GM12878 (cell line): ENCODE measurements around the gene PNPLA8. TPM values are rescaled to one million over a fixed set of nuclear protein-coding genes. Genes with fewer than 3 reads are reported as not detected.

Source experiments
- BHLHE40 ChIP-seq, 2 experiments: fragments of 450-650 bp in 1 of 2; IDR thresholded peaks; 2 replicates each; pipeline ENCODE4 v1.6.1; 2011 to 2017; ENCODE audit warnings: low read depth in 2 of 2, borderline replicate concordance in 1 of 2, improper control_type of control experiment in 1 of 2, low read length in 1 of 2, mild to moderate bottlenecking in 1 of 2
- FOXM1 ChIP-seq: IDR thresholded peaks from 2 replicates; pipeline ENCODE4 v1.6.1; 2012; ENCODE audit warnings: low read depth, mild to moderate bottlenecking, inconsistent platforms, low read length, moderate library complexity
- HDAC2 ChIP-seq: fragments of 200-600 bp; sonication (generic); IDR thresholded peaks from 2 replicates; pipeline ENCODE4 v1.6.1; 2017
- IKZF1 ChIP-seq: fragments of 450-650 bp; conservative IDR thresholded peaks from 2 replicates; pipeline ENCODE4 v1.6.1; 2017; ENCODE audit warnings: antibody characterized with exemption, mild to moderate bottlenecking
- NFXL1 ChIP-seq: fragments of 450-650 bp; IDR thresholded peaks from 2 replicates; pipeline ENCODE4 v1.6.1; 2017; ENCODE audit warnings: antibody characterized with exemption, mild to moderate bottlenecking, borderline replicate concordance
- NFYA ChIP-seq: IDR thresholded peaks from 2 replicates; pipeline ENCODE4 v1.6.1; 2011; ENCODE audit warnings: low read depth, mild to moderate bottlenecking, low read length, improper control_type of control experiment, borderline replicate concordance
- SKIL ChIP-seq: fragments of 450-650 bp; IDR thresholded peaks from 2 replicates; pipeline ENCODE4 v1.6.1; 2017; ENCODE audit warnings: mild to moderate bottlenecking, low read depth, inconsistent platforms; ENCODE audit not compliant: poor library complexity, severe bottlenecking
- SMAD1 ChIP-seq: fragments of 450-650 bp; IDR thresholded peaks from 2 replicates; pipeline ENCODE4 v1.6.1; 2018; ENCODE audit warnings: mild to moderate bottlenecking, low read depth; ENCODE audit not compliant: partially characterized antibody
- SMARCA5 ChIP-seq: fragments of 450-650 bp; IDR thresholded peaks from 2 replicates; pipeline ENCODE4 v1.6.1; 2017; ENCODE audit warnings: mild to moderate bottlenecking
- polyA plus RNA-seq, 11 experiments: library from polyadenylated mRNA; depleted of rRNA in 4 of 11; unstranded in 6 of 11; stranded (reverse) in 5 of 11; fragments of >200 nt; fragmentation: Nextera tagmentation in 4 of 11; fragmentation: Illumina TruSeq in 1 of 11; extraction: Ambion mirVana in 4 of 11; extraction: Trizol in 1 of 11; gene quantifications; 1 replicate in 1 of 11; 2 replicates in 10 of 11; pipeline versions ENCODE4 v1.2.1 to v1.2.3, GENCODE V29; 2011 to 2016; ENCODE audit warnings: inconsistent platforms in 2 of 11, missing spikeins in 2 of 11, low read depth in 1 of 11
- total RNA-seq, 4 experiments: library from RNA; depleted of rRNA in 3 of 4; stranded (reverse); fragments of >200 nt in 3 of 4; fragmentation: Illumina TruSeq in 1 of 4; extraction: Trizol in 1 of 4; gene quantifications; 2 replicates each; pipeline versions ENCODE4 v1.2.1 to v1.2.3, GENCODE V29; 2013 to 2021
- TF ChIP-seq, protein P1 (sequence below): fragments of 450-650 bp; IDR thresholded peaks from 2 replicates; pipeline ENCODE4 v1.6.1; 2017; ENCODE audit warnings: mild to moderate bottlenecking, moderate library complexity

PNPLA8 gene
- total and polyA plus RNA-seq, 10 of the 15 experiments (the other 5 are each of a cell fraction or from before 2014, with no cell fraction given): 8.0 to 16.3 (median 12.2) TPM

- TF ChIP-seq SKIL (no peak), HDAC2 (no peak), FOXM1 (no peak), IKZF1 (no peak), SMARCA5 (no peak), SMAD1 (no peak), NFYA (no peak), NFXL1 (no peak), BHLHE40 (IDR thresholded peaks at IDR 0.05; ENCODE audit: borderline replicate concordance in 1 of 2, low read depth in 2 of 2, low read length in 1 of 2) (no peak)
- TF ChIP-seq, protein P1, sequence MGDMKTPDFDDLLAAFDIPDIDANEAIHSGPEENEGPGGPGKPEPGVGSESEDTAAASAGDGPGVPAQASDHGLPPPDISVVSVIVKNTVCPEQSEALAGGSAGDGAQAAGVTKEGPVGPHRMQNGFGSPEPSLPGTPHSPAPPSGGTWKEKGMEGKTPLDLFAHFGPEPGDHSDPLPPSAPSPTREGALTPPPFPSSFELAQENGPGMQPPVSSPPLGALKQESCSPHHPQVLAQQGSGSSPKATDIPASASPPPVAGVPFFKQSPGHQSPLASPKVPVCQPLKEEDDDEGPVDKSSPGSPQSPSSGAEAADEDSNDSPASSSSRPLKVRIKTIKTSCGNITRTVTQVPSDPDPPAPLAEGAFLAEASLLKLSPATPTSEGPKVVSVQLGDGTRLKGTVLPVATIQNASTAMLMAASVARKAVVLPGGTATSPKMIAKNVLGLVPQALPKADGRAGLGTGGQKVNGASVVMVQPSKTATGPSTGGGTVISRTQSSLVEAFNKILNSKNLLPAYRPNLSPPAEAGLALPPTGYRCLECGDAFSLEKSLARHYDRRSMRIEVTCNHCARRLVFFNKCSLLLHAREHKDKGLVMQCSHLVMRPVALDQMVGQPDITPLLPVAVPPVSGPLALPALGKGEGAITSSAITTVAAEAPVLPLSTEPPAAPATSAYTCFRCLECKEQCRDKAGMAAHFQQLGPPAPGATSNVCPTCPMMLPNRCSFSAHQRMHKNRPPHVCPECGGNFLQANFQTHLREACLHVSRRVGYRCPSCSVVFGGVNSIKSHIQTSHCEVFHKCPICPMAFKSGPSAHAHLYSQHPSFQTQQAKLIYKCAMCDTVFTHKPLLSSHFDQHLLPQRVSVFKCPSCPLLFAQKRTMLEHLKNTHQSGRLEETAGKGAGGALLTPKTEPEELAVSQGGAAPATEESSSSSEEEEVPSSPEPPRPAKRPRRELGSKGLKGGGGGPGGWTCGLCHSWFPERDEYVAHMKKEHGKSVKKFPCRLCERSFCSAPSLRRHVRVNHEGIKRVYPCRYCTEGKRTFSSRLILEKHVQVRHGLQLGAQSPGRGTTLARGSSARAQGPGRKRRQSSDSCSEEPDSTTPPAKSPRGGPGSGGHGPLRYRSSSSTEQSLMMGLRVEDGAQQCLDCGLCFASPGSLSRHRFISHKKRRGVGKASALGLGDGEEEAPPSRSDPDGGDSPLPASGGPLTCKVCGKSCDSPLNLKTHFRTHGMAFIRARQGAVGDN: no peak
These were observed 41.8 kb downstream of the PNPLA8 start (continued) for GRCh38 chr7:108484137-108484536.
